ENCODE measurements around the gene ADAMTSL1. TPM values are rescaled to one million over a fixed set of nuclear protein-coding genes. Genes with fewer than 3 reads are reported as not detected.
A peak's percentile ranks its signal among the peaks of the same experiment; 100 is the strongest.

ADAMTSL1 gene
- total and polyA plus RNA-seq, 4 donors, result 0.31 to 3.4 (median 1.9) TPM

GRCh38 chr9:18775930-18776329 is 302.0 kb downstream of the ADAMTSL1 start:
- TF ChIP-seq HNF4A (conservative IDR thresholded peaks at IDR 0.05), result peak in 1 of 2 donors; percentile 42
- no peak for TF ChIP-seq NR2F2 (IDR thresholded peaks at IDR 0.05)
- TF ChIP-seq SP1 (IDR thresholded peaks at IDR 0.05), result peak; percentile 43
- no peak for TF ChIP-seq RAD21 (IDR thresholded peaks at IDR 0.05)
- 60% methylated on average over 6 of the region's 6 CpGs for WGBS
- Histone ChIP-seq H3K36me3 (ENCODE audit: control insufficient read depth in 4 of 4, insufficient read depth in 3 of 4, low read depth in 1 of 4, low read length in 3 of 4) (no peaks in the 10 kb centered on the region), H3K27ac (ENCODE audit: low read depth in 1 of 2, low read length in 2 of 2) (no peak overlapping the region), H3K9ac (ENCODE audit: low read depth in 1 of 2, low read length in 2 of 2) (no peak overlapping the region), H3K4me1 (ENCODE audit: control insufficient read depth in 4 of 4, insufficient read depth in 4 of 4, low read length in 3 of 4) (no peaks in the 10 kb centered on the region), H3K9me3 (ENCODE audit: control insufficient read depth in 4 of 4, low read length in 3 of 4) (no peaks in the 10 kb centered on the region), H3K4me3 (ENCODE audit: low read depth in 1 of 3, low read length in 3 of 3) (no peak overlapping the region), H3K27me3 (ENCODE audit: control insufficient read depth in 4 of 4, insufficient read depth in 4 of 4, low read length in 3 of 4) (no peaks in the 10 kb centered on the region)
- DNase-seq (ENCODE audit: low spot score), result no peak

- WGBS, result 97% methylated on average over 73 of the region's 73 CpGs
Measured at GRCh38 chr9:18776836-18777820, 303.2 kb downstream of the ADAMTSL1 start.

GRCh38 chr9:18778147-18778546 is 304.2 kb downstream of the ADAMTSL1 start:
- H3K27ac ChIP-seq (ENCODE audit: low read depth in 1 of 2, low read length in 2 of 2), result no peak overlapping the region
- WGBS, result 90% methylated on average over 2 of the region's 2 CpGs
- H3K27me3 ChIP-seq (ENCODE audit: control insufficient read depth in 4 of 4, insufficient read depth in 4 of 4, low read length in 3 of 4), result no peaks in the 10 kb centered on the region
- no peak for TF ChIP-seq ZBTB33 (IDR thresholded peaks at IDR 0.05)
- TF ChIP-seq HNF4G (IDR thresholded peaks at IDR 0.05), result no peak
- no peak overlapping the region for H3K9ac ChIP-seq (ENCODE audit: low read depth in 1 of 2, low read length in 2 of 2)
- no peaks in the 10 kb centered on the region for H3K36me3 ChIP-seq (ENCODE audit: control insufficient read depth in 4 of 4, insufficient read depth in 3 of 4, low read depth in 1 of 4, low read length in 3 of 4)
- no peak overlapping the region for H3K4me3 ChIP-seq (ENCODE audit: low read depth in 1 of 3, low read length in 3 of 3)
- H3K4me1 ChIP-seq (ENCODE audit: control insufficient read depth in 4 of 4, insufficient read depth in 4 of 4, low read length in 3 of 4), result no peaks in the 10 kb centered on the region
- DNase-seq (ENCODE audit: low spot score), result no peak
- H3K9me3 ChIP-seq (ENCODE audit: control insufficient read depth in 4 of 4, low read length in 3 of 4), result no peaks in the 10 kb centered on the region

More at GRCh38 chr9:18776836-18777820, 303.2 kb downstream of the ADAMTSL1 start:
- no peaks in the 10 kb centered on the region for H3K9me3 ChIP-seq (ENCODE audit: control insufficient read depth in 4 of 4, low read length in 3 of 4)
- no peaks in the 10 kb centered on the region for H3K36me3 ChIP-seq (ENCODE audit: control insufficient read depth in 4 of 4, insufficient read depth in 3 of 4, low read depth in 1 of 4, low read length in 3 of 4)
- no peaks in the 10 kb centered on the region for H3K27me3 ChIP-seq (ENCODE audit: control insufficient read depth in 4 of 4, insufficient read depth in 4 of 4, low read length in 3 of 4)
- DNase-seq (ENCODE audit: low spot score), result no peak
- no peak for TF ChIP-seq NR2F2 (IDR thresholded peaks at IDR 0.05)
- H3K27ac ChIP-seq (ENCODE audit: low read depth in 1 of 2, low read length in 2 of 2), result no peak overlapping the region
- H3K4me3 ChIP-seq (ENCODE audit: low read depth in 1 of 3, low read length in 3 of 3), result no peak overlapping the region
- no peaks in the 10 kb centered on the region for H3K4me1 ChIP-seq (ENCODE audit: control insufficient read depth in 4 of 4, insufficient read depth in 4 of 4, low read length in 3 of 4)
- no peak overlapping the region for H3K9ac ChIP-seq (ENCODE audit: low read depth in 1 of 2, low read length in 2 of 2)

GRCh38 chr9:18778846-18779245 is 304.9 kb downstream of the ADAMTSL1 start:
- WGBS, result 56% methylated on average over 2 of the region's 2 CpGs
- no peak overlapping the region for H3K27ac ChIP-seq (ENCODE audit: low read depth in 1 of 2, low read length in 2 of 2)
- no peak overlapping the region for H3K9ac ChIP-seq (ENCODE audit: low read depth in 1 of 2, low read length in 2 of 2)
- no peaks in the 10 kb centered on the region for H3K36me3 ChIP-seq (ENCODE audit: control insufficient read depth in 4 of 4, insufficient read depth in 3 of 4, low read depth in 1 of 4, low read length in 3 of 4)
- no peak for DNase-seq (ENCODE audit: low spot score)
- H3K4me1 ChIP-seq (ENCODE audit: control insufficient read depth in 4 of 4, insufficient read depth in 4 of 4, low read length in 3 of 4), result no peaks in the 10 kb centered on the region
- H3K27me3 ChIP-seq (ENCODE audit: control insufficient read depth in 4 of 4, insufficient read depth in 4 of 4, low read length in 3 of 4), result no peaks in the 10 kb centered on the region
- H3K9me3 ChIP-seq (ENCODE audit: control insufficient read depth in 4 of 4, low read length in 3 of 4), result no peaks in the 10 kb centered on the region
- no peak overlapping the region for H3K4me3 ChIP-seq (ENCODE audit: low read depth in 1 of 3, low read length in 3 of 3)
- TF ChIP-seq EGR1 (IDR thresholded peaks at IDR 0.05; ENCODE audit: low read depth in 2 of 2), result no peak
- no peak for TF ChIP-seq NR2F2 (IDR thresholded peaks at IDR 0.05)
- TF ChIP-seq HNF4A (conservative IDR thresholded peaks at IDR 0.05), result no peak
- no peak for TF ChIP-seq MAX (IDR thresholded peaks at IDR 0.05)
- no peak for TF ChIP-seq ZBTB33 (IDR thresholded peaks at IDR 0.05)
- no peak for TF ChIP-seq YY1 (IDR thresholded peaks at IDR 0.05)
- no peak for TF ChIP-seq JUND (IDR thresholded peaks at IDR 0.05)
- TF ChIP-seq FOXA2 (IDR thresholded peaks at IDR 0.05), result no peak
- no peak for TF ChIP-seq SP1 (IDR thresholded peaks at IDR 0.05)
- TF ChIP-seq FOXA1 (IDR thresholded peaks at IDR 0.05), result no peak
- TF ChIP-seq RAD21 (IDR thresholded peaks at IDR 0.05), result no peak
- TF ChIP-seq CTCF (IDR thresholded peaks at IDR 0.05; ENCODE audit: low read depth, low read length, missing input control), result no peak
